Activated CD8-positive, alpha-beta T cell treated with anti-CD3 and anti-CD28 coated beads, Interleukin-2, amount 10 ng/mL, durations not matched to agents 7 days and 5 days (primary cell): ENCODE measurements around the gene HEYL. TPM values are rescaled to one million over a fixed set of nuclear protein-coding genes. Genes with fewer than 3 reads are reported as not detected.
"Not testable (repeated sequence)": the region's sequence is repeated elsewhere in the genome, so short reads cannot be mapped to it uniquely, and the experiment has no call there.

Experiments used
- ATAC-seq: fragments of 150-1000 bp; cut with Tn5 transposase; one replicate; pipeline ENCODE4 v1.10.0; 2021; ENCODE audit warnings: moderate library complexity
- CTCF ChIA-PET: fragments of 350-600 bp; sonication (Branson Sonifier 250); formaldehyde crosslinking; loops from one replicate; lab custom pipeline; 2021; ENCODE audit warnings: antibody characterized with exemption; lab: Charles Lee
- POLR2A ChIA-PET: fragments of 350-600 bp; sonication (Branson Sonifier 250); formaldehyde crosslinking; loops from one replicate; lab custom pipeline; 2021; ENCODE audit warnings: antibody characterized with exemption; lab: Charles Lee
- DNase-seq: peaks from one replicate; pipeline ENCODE4 v3.0.0-alpha.2; 2020
- H3K27ac Mint-ChIP-seq: one replicate; pipeline ENCODE4 v1.8.0; 2021; ENCODE audit warnings: mild to moderate bottlenecking, mixed read lengths
- H3K27me3 Mint-ChIP-seq: one replicate; pipeline ENCODE4 v1.8.0; 2021; ENCODE audit warnings: low read depth, mixed read lengths
- H3K36me3 Mint-ChIP-seq: one replicate; pipeline ENCODE4 v1.8.0; 2021; ENCODE audit warnings: low read depth, mixed read lengths
- H3K4me1 Mint-ChIP-seq: one replicate; pipeline ENCODE4 v1.8.0; 2021; ENCODE audit warnings: low read depth, mixed read lengths
- H3K4me3 Mint-ChIP-seq: one replicate; pipeline ENCODE4 v1.8.0; 2021; ENCODE audit warnings: mild to moderate bottlenecking, mixed read lengths
- H3K9me3 Mint-ChIP-seq: one replicate; pipeline ENCODE4 v1.8.0; 2022; ENCODE audit warnings: mixed read lengths; ENCODE audit not compliant: insufficient read depth
- total RNA-seq, 2 experiments: library from RNA; stranded (reverse); gene quantifications; one replicate each; pipeline ENCODE4 v1.2.3, GENCODE V29; 2021

HEYL gene
- total RNA-seq, 2 experiments from 2014 or later, result not detected

- not testable (repeated sequence) for H3K4me1 Mint-ChIP-seq, H3K27ac Mint-ChIP-seq, H3K27me3 Mint-ChIP-seq, DNase-seq, H3K4me3 Mint-ChIP-seq, H3K36me3 Mint-ChIP-seq, H3K9me3 Mint-ChIP-seq, ATAC-seq
- CTCF ChIA-PET, result interaction anchor here (1.0 to 9.2 kb wide), 5 partner anchors 27 to 116 kb away, joined by 3 to 295 read pairs (median 3); partner anchors contain the start of gene PABPC4
- POLR2A ChIA-PET, result interaction anchor here (1.2 kb wide), 1 partner anchor 136 kb away, joined by 3 read pairs; no protein-coding TSS in a partner anchor
These were observed 35.8 kb downstream of the HEYL start for GRCh38 chr1:39603677-39604076.

GRCh38 chr1:39601667-39602255, 37.7 kb downstream of the HEYL start:
- H3K27ac Mint-ChIP-seq, H3K4me3 Mint-ChIP-seq, H3K36me3 Mint-ChIP-seq, H3K4me1 Mint-ChIP-seq, ATAC-seq, H3K27me3 Mint-ChIP-seq, DNase-seq, H3K9me3 Mint-ChIP-seq, POLR2A ChIA-PET: not testable (repeated sequence)
- CTCF ChIA-PET, result interaction anchor here (0.7 to 2.3 kb wide), 4 partner anchors 9 to 58 kb away, joined by 3 to 12 read pairs (median 6); no protein-coding TSS in a partner anchor

- CTCF ChIA-PET, result interaction anchor here (0.6 to 2.4 kb wide), 2 partner anchors 10 to 52 kb away, joined by 3 to 5 read pairs; no protein-coding TSS in a partner anchor
These were observed 43.3 kb downstream of the HEYL start for GRCh38 chr1:39596163-39596562.

GRCh38 chr1:39593386-39593785, 46.1 kb downstream of the HEYL start:
- Mint-ChIP-seq H3K27ac (no peak overlapping the region), H3K27me3 (peaks cover 14% of the 10 kb centered on the region), H3K9me3 (no peaks in the 10 kb centered on the region), H3K4me3 (no peak overlapping the region), H3K36me3 (no peaks in the 10 kb centered on the region), H3K4me1 (no peaks in the 10 kb centered on the region)
- ATAC-seq, result no peak
- no peak for DNase-seq
- POLR2A ChIA-PET, result no interaction called here
- CTCF ChIA-PET, result no interaction called here

More at GRCh38 chr1:39596163-39596562, 43.3 kb downstream of the HEYL start:
- H3K4me3 Mint-ChIP-seq, result no peak overlapping the region
- H3K27me3 Mint-ChIP-seq, result peaks cover 16% of the 10 kb centered on the region
- no peak overlapping the region for H3K27ac Mint-ChIP-seq
- POLR2A ChIA-PET, result no interaction called here
- no peaks in the 10 kb centered on the region for H3K4me1 Mint-ChIP-seq
- DNase-seq (no peak), ATAC-seq (no peak)
- no peaks in the 10 kb centered on the region for H3K9me3 Mint-ChIP-seq
- H3K36me3 Mint-ChIP-seq, result no peaks in the 10 kb centered on the region

GRCh38 chr1:39592069-39592468, 47.4 kb downstream of the HEYL start:
- ATAC-seq (no peak), DNase-seq (no peak)
- Mint-ChIP-seq H3K36me3 (no peaks in the 10 kb centered on the region), H3K4me3 (no peak overlapping the region), H3K9me3 (no peaks in the 10 kb centered on the region), H3K27me3 (peaks cover 14% of the 10 kb centered on the region), H3K4me1 (no peaks in the 10 kb centered on the region), H3K27ac (no peak overlapping the region)
- POLR2A ChIA-PET, result no interaction called here
- CTCF ChIA-PET, result interaction anchor here (1.0 to 1.5 kb wide), 2 partner anchors 14 to 66 kb away, joined by 3 to 5 read pairs; no protein-coding TSS in a partner anchor

GRCh38 chr1:39590546-39590945, 48.9 kb downstream of the HEYL start:
- no peak overlapping the region for H3K4me3 Mint-ChIP-seq
- peaks cover 7% of the 10 kb centered on the region for H3K27me3 Mint-ChIP-seq
- H3K4me1 Mint-ChIP-seq, result no peaks in the 10 kb centered on the region
- no peak overlapping the region for H3K27ac Mint-ChIP-seq
- ChIA-PET POLR2A (interaction anchor here (0.6 kb wide), 1 partner anchor 123 kb away, joined by 3 read pairs; no protein-coding TSS in a partner anchor), CTCF (interaction anchor here (1.3 to 2.0 kb wide), 2 partner anchors 14 to 18 kb away, joined by 3 to 4 read pairs; partner anchors contain the start of gene PABPC4)
- H3K36me3 Mint-ChIP-seq, result no peaks in the 10 kb centered on the region
- no peak for ATAC-seq
- DNase-seq, result no peak
- H3K9me3 Mint-ChIP-seq, result no peaks in the 10 kb centered on the region

GRCh38 chr1:39585933-39586332, 53.5 kb downstream of the HEYL start:
- peaks cover 2% of the 10 kb centered on the region for H3K4me1 Mint-ChIP-seq
- DNase-seq (no peak), ATAC-seq (no peak)
- H3K4me3 Mint-ChIP-seq, result no peak overlapping the region
- no peaks in the 10 kb centered on the region for H3K36me3 Mint-ChIP-seq
- H3K27me3 Mint-ChIP-seq, result no peaks in the 10 kb centered on the region
- POLR2A ChIA-PET, result no interaction called here
- H3K9me3 Mint-ChIP-seq, result no peaks in the 10 kb centered on the region
- H3K27ac Mint-ChIP-seq, result no peak overlapping the region
- CTCF ChIA-PET, result interaction anchor here (0.9 kb wide), 1 partner anchor 20 kb away, joined by 3 read pairs; no protein-coding TSS in a partner anchor

- Mint-ChIP-seq H3K4me1 (peaks cover 40% of the 10 kb centered on the region), H3K27ac (peak overlapping the region; percentile 89), H3K27me3 (no peaks in the 10 kb centered on the region), H3K9me3 (no peaks in the 10 kb centered on the region), H3K36me3 (peaks cover 41% of the 10 kb centered on the region), H3K4me3 (peak overlapping the region; percentile 92)
- ChIA-PET POLR2A (interaction anchor here (1.0 to 1.5 kb wide), 9 partner anchors 9 to 388 kb away, joined by 3 to 7 read pairs (median 4); no protein-coding TSS in a partner anchor), CTCF (interaction anchor here (0.7 to 2.3 kb wide), 12 partner anchors 9 to 1113 kb away, joined by 3 to 11 read pairs (median 3); no protein-coding TSS in a partner anchor)
- ATAC-seq (peak; percentile 50), DNase-seq (peak; percentile 41)
These were observed 63.3 kb downstream of the HEYL start for GRCh38 chr1:39576016-39576657.

- no peaks in the 10 kb centered on the region for H3K9me3 Mint-ChIP-seq
- H3K27ac Mint-ChIP-seq, result peak overlapping the region; percentile 89
- H3K27me3 Mint-ChIP-seq, result no peaks in the 10 kb centered on the region
- peak; percentile 36 for ATAC-seq
- DNase-seq, result peak; percentile 63
- peaks cover 46% of the 10 kb centered on the region for H3K36me3 Mint-ChIP-seq
- H3K4me3 Mint-ChIP-seq, result peak overlapping the region; percentile 92
- ChIA-PET CTCF (interaction anchor here (0.7 to 3.1 kb wide), 13 partner anchors 9 to 1114 kb away, joined by 3 to 12 read pairs (median 3); no protein-coding TSS in a partner anchor), POLR2A (interaction anchor here (0.6 to 1.5 kb wide), 9 partner anchors 8 to 387 kb away, joined by 3 to 7 read pairs (median 4); no protein-coding TSS in a partner anchor)
- H3K4me1 Mint-ChIP-seq, result peaks cover 45% of the 10 kb centered on the region
These were observed 64.0 kb downstream of the HEYL start for GRCh38 chr1:39575191-39576015.

GRCh38 chr1:39574646-39575045, 64.8 kb downstream of the HEYL start:
- Mint-ChIP-seq H3K27me3 (no peaks in the 10 kb centered on the region), H3K36me3 (peaks cover 51% of the 10 kb centered on the region), H3K4me3 (peak overlapping the region; percentile 92), H3K9me3 (no peaks in the 10 kb centered on the region), H3K27ac (peak overlapping the region; percentile 89), H3K4me1 (peaks cover 45% of the 10 kb centered on the region)
- no peak for DNase-seq
- ATAC-seq, result peak; percentile 2
- CTCF ChIA-PET, result interaction anchor here (0.9 to 3.1 kb wide), 6 partner anchors 9 to 164 kb away, joined by 3 to 12 read pairs (median 4); no protein-coding TSS in a partner anchor
- POLR2A ChIA-PET, result interaction anchor here (0.6 to 1.3 kb wide), 3 partner anchors 28 to 360 kb away, joined by 3 read pairs; no protein-coding TSS in a partner anchor
